Measurements from ENCODE around the gene NCOA3. TPM values are rescaled to one million over a fixed set of nuclear protein-coding genes. Genes with fewer than 3 reads are reported as not detected.

Gene NCOA3
- total and polyA plus RNA-seq, 2 of the 8 experiments (the other 6 are each of a cell fraction or from before 2014, with no cell fraction given), result 7.9 to 24.7 TPM

DNA sequence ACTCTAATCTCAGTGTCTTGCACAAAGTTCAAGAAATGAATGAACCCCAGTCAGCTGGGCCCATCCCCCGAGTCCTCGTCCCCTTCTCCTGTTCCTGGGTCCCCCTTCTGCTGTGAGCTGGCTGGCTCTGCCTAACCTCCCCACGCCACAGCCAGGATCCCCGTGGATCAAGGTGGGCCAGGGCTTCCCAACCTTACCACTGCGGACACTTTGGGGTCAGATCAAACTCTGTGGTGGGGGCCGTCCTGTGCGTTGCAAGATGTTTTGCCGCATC, 167.4 kb downstream of the NCOA3 start:
- H2BK12ac ChIP-seq (ENCODE audit: low read depth, low read length), result no peak overlapping the region
- H2AK5ac ChIP-seq (ENCODE audit: low read depth, low read length), result no peak overlapping the region
- no peaks in the 10 kb centered on the region for H4K20me1 ChIP-seq (replicated peaks in 1 of 2; ENCODE audit: control insufficient read depth in 1 of 2, insufficient read depth in 2 of 2, low read length in 2 of 2)
- no peaks in the 10 kb centered on the region for H3K9me3 ChIP-seq (ENCODE audit: insufficient read depth in 2 of 2, low read depth in 1 of 2, low read length in 1 of 2)
- H2BK15ac ChIP-seq (ENCODE audit: low read length), result no peak overlapping the region
- H4K8ac ChIP-seq (ENCODE audit: extremely low read depth, insufficient read depth, low read length), result no peak overlapping the region
- H3K27me3 ChIP-seq (replicated peaks in 1 of 4; ENCODE audit: control insufficient read depth in 3 of 4, extremely low read depth in 1 of 4, insufficient read depth in 3 of 4, low read length in 3 of 4), result no peaks in the 10 kb centered on the region
- H3K9ac ChIP-seq (replicated peaks in 1 of 4; ENCODE audit: extremely low read depth in 1 of 4, low read depth in 3 of 4, low read length in 3 of 4), result no peak overlapping the region
- DNase-seq (ENCODE audit: low read depth in 1 of 2, low spot score in 2 of 2) (no peak), FAIRE-seq (no peak)
- H2AFZ ChIP-seq (ENCODE audit: low read length), result no peak overlapping the region
- H3K23me2 ChIP-seq (ENCODE audit: low read depth, low read length), result no peaks in the 10 kb centered on the region; the same call in 1 of the 2 replicates
- no peak overlapping the region for H2BK120ac ChIP-seq (replicated peaks; ENCODE audit: low read depth, low read length)
- 91% methylated on average over 7 of the region's 8 CpGs; no CpG with 5 or more reads in 1 of the 2 experiments for WGBS, 2 experiments (ENCODE audit: extremely low coverage in 1 of 2, insufficient coverage in 1 of 2, insufficient read length in 1 of 2, insufficient replicate concordance in 2 of 2, low coverage in 1 of 2, low lambda C conversion rate in 2 of 2, missing lambda C conversion rate in 1 of 2)
- no peaks in the 10 kb centered on the region for H3K79me2 ChIP-seq (ENCODE audit: control insufficient read depth in 1 of 2, insufficient read depth in 2 of 2, low read length in 2 of 2)
- TF ChIP-seq CHD2 (IDR thresholded peaks at IDR 0.05; ENCODE audit: low read length) (no peak), ZNF274 (IDR thresholded peaks at IDR 0.05; ENCODE audit: borderline replicate concordance, extremely low read depth, low read length) (no peak), SP1 (IDR thresholded peaks at IDR 0.05; ENCODE audit: low read depth, low read length) (no peak), NRF1 (IDR thresholded peaks at IDR 0.05; ENCODE audit: low read depth, low read length) (no peak), JUN (IDR thresholded peaks at IDR 0.05; ENCODE audit: low read depth, low read length) (no peak), RNF2 (IDR thresholded peaks at IDR 0.05; ENCODE audit: borderline replicate concordance, low read depth, low read length, missing control alignments, poor library complexity, severe bottlenecking) (no peak), PHF8 (conservative IDR thresholded peaks at IDR 0.05; ENCODE audit: low read depth, low read length) (no peak), KDM1A (IDR thresholded peaks at IDR 0.05; ENCODE audit: borderline replicate concordance, low read length) (no peak), BRCA1 (IDR thresholded peaks at IDR 0.05; ENCODE audit: low read depth, low read length) (no peak), CEBPB (IDR thresholded peaks at IDR 0.05; ENCODE audit: low read depth, low read length) (no peak), TAF1 (IDR thresholded peaks at IDR 0.05; ENCODE audit: low read depth, low read length) (no peak), TBP (IDR thresholded peaks at IDR 0.05; ENCODE audit: low read depth, low read length) (no peak), HDAC6 (IDR thresholded peaks at IDR 0.05; ENCODE audit: low read depth, low read length) (no peak), POLR2AphosphoS5 (IDR thresholded peaks at IDR 0.05; ENCODE audit: low read depth, low read length) (no peak), RXRA (IDR thresholded peaks at IDR 0.05; ENCODE audit: insufficient read depth, low read depth, low read length) (no peak), TEAD4 (IDR thresholded peaks at IDR 0.05; ENCODE audit: low read depth, low read length) (no peak)
- H4K91ac ChIP-seq (replicated peaks; ENCODE audit: insufficient read length, low read length), result no peak overlapping the region
- CTCF ChIA-PET (ENCODE audit: partially characterized antibody), result interaction anchor here (1.7 kb wide), 1 partner anchor 9 kb away, joined by 4 read pairs; no protein-coding TSS in a partner anchor
- no peak overlapping the region for H2BK20ac ChIP-seq (ENCODE audit: low read length)
- H3K14ac ChIP-seq (ENCODE audit: insufficient read length), result no peak overlapping the region
- H3K4me3 ChIP-seq (ENCODE audit: extremely low read depth in 1 of 4, insufficient read depth in 2 of 4, low read depth in 3 of 4, low read length in 4 of 4), result no peak overlapping the region
- H2BK5ac ChIP-seq (ENCODE audit: low read depth, low read length), result no peak overlapping the region
- peaks cover 0 to 4% (median 1%) of the 10 kb centered on the region in 4 experiments; a peak in 4 of 7 replicates for H3K4me1 ChIP-seq (replicated peaks in 1 of 4; ENCODE audit: control insufficient read depth in 3 of 4, insufficient read depth in 4 of 4, low read length in 3 of 4)
- H3K4me2 ChIP-seq (ENCODE audit: insufficient read depth in 1 of 2, low read depth in 2 of 2, low read length in 2 of 2), result no peak overlapping the region
- H3K4ac ChIP-seq (replicated peaks; ENCODE audit: insufficient read length, low read depth, low read length), result no peak overlapping the region
- H3K18ac ChIP-seq (ENCODE audit: extremely low read depth, low read length), result no peak overlapping the region
- no peak overlapping the region for H3K56ac ChIP-seq (replicated peaks; ENCODE audit: insufficient read length, low read depth, low read length)
- H4K5ac ChIP-seq (ENCODE audit: insufficient read length, low read depth, low read length), result no peak overlapping the region
- no peaks in the 10 kb centered on the region for H3K79me1 ChIP-seq (ENCODE audit: low read depth, low read length)
- no peaks in the 10 kb centered on the region for H3K36me3 ChIP-seq (ENCODE audit: control insufficient read depth in 2 of 4, insufficient read depth in 4 of 4, low read length in 3 of 4)
- no peak overlapping the region for H3K23ac ChIP-seq (ENCODE audit: insufficient read length)
- POLR2A ChIA-PET (ENCODE audit: partially characterized antibody), result interaction anchor here (1.2 kb wide), 1 partner anchor 20 kb away, joined by 3 read pairs; no protein-coding TSS in a partner anchor
- H3K27ac ChIP-seq (ENCODE audit: low read depth, low read length), result no peak overlapping the region
